Stimulated activated CD8-positive, alpha-beta memory T cell treated with anti-CD3 and anti-CD28 coated beads, Interleukin-7, amount 100 ng/mL, for 48 hours (primary cell): ENCODE measurements around the gene LBH.

Experiments
- DNase-seq, 2 donors: peaks; one replicate each; pipeline ENCODE4 v3.0.0-alpha.2; 2020; ENCODE audit warnings: low read depth in 1 of 2; ENCODE audit errors: extremely low read depth in 1 of 2

LBH gene

GRCh38 chr2:30216157-30216556, 15.2 kb upstream of the LBH start:
- DNase-seq: no peak

- no peak for DNase-seq
These were observed 13.5 kb upstream of the LBH start for GRCh38 chr2:30217644-30218337.

GRCh38 chr2:30218338-30218713, 13.0 kb upstream of the LBH start:
- DNase-seq: no peak

- no peak for DNase-seq
These were observed 12.5 kb upstream of the LBH start for GRCh38 chr2:30218814-30219213.

GRCh38 chr2:30219886-30220875, 11.2 kb upstream of the LBH start:
- no peak for DNase-seq

- no peak for DNase-seq
These were observed 9.8 kb upstream of the LBH start for GRCh38 chr2:30221531-30221930.

- DNase-seq: no peak
These were observed 9.3 kb upstream of the LBH start for GRCh38 chr2:30222031-30222430.

- DNase-seq: no peak
These were observed 8.5 kb upstream of the LBH start for GRCh38 chr2:30222636-30223360.

GRCh38 chr2:30223413-30223874, 7.9 kb upstream of the LBH start:
- DNase-seq: no peak

- DNase-seq: no peak
These were observed 7.2 kb upstream of the LBH start for GRCh38 chr2:30224151-30224550.

- no peak for DNase-seq
These were observed 6.1 kb upstream of the LBH start for GRCh38 chr2:30225131-30225762.

- DNase-seq: no peak
These were observed 4.9 kb upstream of the LBH start for GRCh38 chr2:30226144-30227032.

GRCh38 chr2:30229596-30229995, 1.7 kb upstream of the LBH start:
- DNase-seq: no peak

GRCh38 chr2:30230497-30231211, 680 bp upstream of the LBH start:
- no peak for DNase-seq

- peak in 1 of 2 donors; percentile 63 for DNase-seq
These were observed 864 bp downstream of the LBH start for GRCh38 chr2:30231996-30232800.

GRCh38 chr2:30232801-30233130, 1.4 kb downstream of the LBH start:
- DNase-seq: no peak

GRCh38 chr2:30233271-30234009, 2.1 kb downstream of the LBH start:
- no peak for DNase-seq
